Prostate gland (tissue), 2 donors: ENCODE measurements around the gene DNLZ. TPM values are rescaled to one million over a fixed set of nuclear protein-coding genes. Genes with fewer than 3 reads are reported as not detected.

Experiments
- DNase-seq: peaks from one replicate; pipeline ENCODE4 v3.0.0-alpha.2; 2019; ENCODE audit warnings: low spot score
- H3K27ac ChIP-seq, 2 donors: fragments of 200-600 bp; sonication (generic); 2 replicates each; pipeline ENCODE4 v1.5.1; 2017 to 2019
- H3K27me3 ChIP-seq: fragments of 200-600 bp; sonication (generic); replicated peaks from 2 replicates; pipeline ENCODE4 v1.5.1; 2019; ENCODE audit not compliant: insufficient read depth
- H3K36me3 ChIP-seq, 2 donors: fragments of 200-600 bp; sonication (generic); 1 replicate in 1 of 2; 2 replicates in 1 of 2; pipeline versions ENCODE4 v1.5.1 to v1.8.1; 2017 to 2019
- H3K4me1 ChIP-seq: fragments of 200-600 bp; sonication (generic); replicated peaks from 2 replicates; pipeline ENCODE4 v1.5.1; 2019
- H3K4me3 ChIP-seq, 2 donors: fragments of 200-600 bp; sonication (generic); 2 replicates each; pipeline ENCODE4 v1.5.1; 2017 to 2019
- H3K9me3 ChIP-seq: fragments of 200-600 bp; sonication (generic); 2 replicates; pipeline ENCODE4 v1.5.1; 2017
- CTCF ChIP-seq, 4 experiments: fragments of 200-600 bp in 2 of 4; fragments of 450-650 bp in 2 of 4; sonication (generic) in 2 of 4; IDR thresholded peaks; 1 replicate in 3 of 4; 2 replicates in 1 of 4; pipeline ENCODE4 v1.5.1; 2016 to 2019; ENCODE audit warnings: antibody characterized with exemption in 4 of 4, mild to moderate bottlenecking in 2 of 4, moderate library complexity in 2 of 4
- POLR2A ChIP-seq: fragments of 450-650 bp; IDR thresholded peaks from one replicate; pipeline ENCODE4 v1.6.1; 2016; ENCODE audit warnings: antibody characterized with exemption, mild to moderate bottlenecking
- POLR2AphosphoS5 ChIP-seq: sonication (generic); formaldehyde crosslinking; IDR thresholded peaks from one replicate; pipeline ENCODE4 v1.6.1; 2017; ENCODE audit warnings: antibody characterized with exemption
- WGBS: methylation state at CpG from one replicate; pipeline ENCODE4 v1.1.5; 2018; 5-methylcytosine and 5-hydroxymethylcytosine counted together
- intact Hi-C: fragments of 100-400 bp; cut with DNase I; formaldehyde crosslinking; loops from one replicate; pipeline ENCODE4 v1.14.2; 2022
- total RNA-seq, 2 donors: library from RNA; depleted of rRNA; stranded (reverse); fragments of >200 nt; gene quantifications; one replicate each; pipeline ENCODE4 v1.1.0, GENCODE V29; 2016

Gene DNLZ
- total RNA-seq, 2 donors from 2014 or later = 37.6 to 64.3 TPM

- no peak overlapping the region for H3K27ac ChIP-seq
- no peak overlapping the region for H3K4me3 ChIP-seq
- intact Hi-C loops = no loop called here
- TF ChIP-seq POLR2AphosphoS5 (no peak), POLR2A (no peak), CTCF (IDR thresholded peaks at IDR 0.05) (no peak)
- WGBS = 93% methylated on average over 23 of the region's 23 CpGs
- no peak for DNase-seq
- no peaks in the 10 kb centered on the region for H3K9me3 ChIP-seq
- H3K27me3 ChIP-seq = no peaks in the 10 kb centered on the region
- peaks cover 0 to 5% of the 10 kb centered on the region in 2 donors for H3K36me3 ChIP-seq
- H3K4me1 ChIP-seq = no peaks in the 10 kb centered on the region
Observed at GRCh38 chr9:136336881-136337280, 26.7 kb downstream of the DNLZ start.

GRCh38 chr9:136336156-136336870 lies 27.2 kb downstream of the DNLZ start:
- no peaks in the 10 kb centered on the region for H3K9me3 ChIP-seq
- no peaks in the 10 kb centered on the region for H3K27me3 ChIP-seq
- H3K4me1 ChIP-seq = no peaks in the 10 kb centered on the region
- 82% methylated on average over 25 of the region's 30 CpGs for WGBS
- intact Hi-C loops = no loop called here
- TF ChIP-seq CTCF (IDR thresholded peaks at IDR 0.05) (no peak), POLR2A (no peak), POLR2AphosphoS5 (no peak)
- no peak for DNase-seq
- H3K36me3 ChIP-seq = peaks cover 0 to 5% of the 10 kb centered on the region in 2 donors
- H3K27ac ChIP-seq = no peak overlapping the region
- H3K4me3 ChIP-seq = no peak overlapping the region

- 81% methylated on average over 26 of the region's 26 CpGs for WGBS
- no peak for DNase-seq
- H3K36me3 ChIP-seq = peaks cover 0 to 5% of the 10 kb centered on the region in 2 donors
- intact Hi-C loops = no loop called here
- H3K9me3 ChIP-seq = no peaks in the 10 kb centered on the region
- no peak overlapping the region for H3K4me3 ChIP-seq
- no peak overlapping the region for H3K27ac ChIP-seq
- H3K27me3 ChIP-seq = no peaks in the 10 kb centered on the region
- H3K4me1 ChIP-seq = no peaks in the 10 kb centered on the region
- TF ChIP-seq POLR2AphosphoS5 = no peak
- TF ChIP-seq POLR2A = no peak
- TF ChIP-seq CTCF (IDR thresholded peaks at IDR 0.05) = no peak
Observed at GRCh38 chr9:136335296-136336155, 28.0 kb downstream of the DNLZ start.

GRCh38 chr9:136334541-136334940 lies 29.0 kb downstream of the DNLZ start:
- TF ChIP-seq CTCF (IDR thresholded peaks at IDR 0.05) (no peak), POLR2AphosphoS5 (no peak), POLR2A (no peak)
- peaks cover 0 to 5% of the 10 kb centered on the region in 2 donors for H3K36me3 ChIP-seq
- no peaks in the 10 kb centered on the region for H3K4me1 ChIP-seq
- 93% methylated on average over 21 of the region's 21 CpGs for WGBS
- no peak overlapping the region for H3K4me3 ChIP-seq
- no peak for DNase-seq
- H3K9me3 ChIP-seq = no peaks in the 10 kb centered on the region
- intact Hi-C loops = no loop called here
- H3K27ac ChIP-seq = no peak overlapping the region
- no peaks in the 10 kb centered on the region for H3K27me3 ChIP-seq
